HG02798 (cell line): Measurements from ENCODE around the gene ERC1.
"Not testable (repeated sequence)": the region's sequence is repeated elsewhere in the genome, so short reads cannot be mapped to it uniquely, and the experiment has no call there.

ENCODE experiments used
- ATAC-seq: cut with Tn5 transposase; IDR thresholded peaks from one replicate; pipeline ENCODE4 v1.9.1; 2021; ENCODE audit warnings: mild to moderate bottlenecking; ENCODE audit not compliant: unreplicated experiment, poor library complexity

Gene ERC1

DNA sequence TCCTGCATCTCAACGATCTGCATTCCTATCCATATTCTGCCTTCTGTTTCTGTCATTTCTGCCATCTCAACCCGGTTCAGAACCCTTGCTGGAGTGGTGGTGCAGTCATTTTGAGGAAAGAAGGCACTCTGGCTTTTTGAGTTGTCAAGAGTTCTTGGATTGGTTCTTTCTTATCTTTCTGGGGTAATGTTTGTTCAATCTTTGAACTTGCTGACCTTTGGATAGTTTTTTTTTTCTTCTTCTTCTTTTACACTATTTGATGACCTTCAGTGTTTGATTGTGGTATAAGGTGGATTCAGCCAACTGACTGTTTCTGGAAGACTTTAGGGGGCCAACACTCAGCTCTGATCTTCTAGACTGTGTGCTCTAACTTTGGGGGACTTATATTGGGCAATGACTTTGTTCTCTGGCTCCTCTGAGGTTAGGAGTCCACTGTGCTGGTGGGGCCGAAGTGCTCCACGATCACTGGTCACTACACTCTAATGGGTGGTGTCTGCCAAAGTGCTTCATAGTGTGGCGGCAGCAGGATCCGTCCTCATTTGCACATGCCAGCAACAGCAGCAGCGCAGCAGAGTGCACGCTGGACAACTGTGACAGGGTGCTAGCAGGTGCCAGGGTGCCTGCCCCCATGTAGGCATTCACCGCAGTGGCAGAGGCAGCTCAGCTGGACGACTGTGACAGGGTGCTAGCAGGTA is 347.6 kb downstream of the ERC1 start:
- ATAC-seq = no peak

- ATAC-seq = not testable (repeated sequence)
These were observed 348.1 kb downstream of the ERC1 start for GRCh38 chr12:1339178-1339541.

- ATAC-seq = no peak
These were observed 348.7 kb downstream of the ERC1 start for GRCh38 chr12:1339618-1340319.

DNA sequence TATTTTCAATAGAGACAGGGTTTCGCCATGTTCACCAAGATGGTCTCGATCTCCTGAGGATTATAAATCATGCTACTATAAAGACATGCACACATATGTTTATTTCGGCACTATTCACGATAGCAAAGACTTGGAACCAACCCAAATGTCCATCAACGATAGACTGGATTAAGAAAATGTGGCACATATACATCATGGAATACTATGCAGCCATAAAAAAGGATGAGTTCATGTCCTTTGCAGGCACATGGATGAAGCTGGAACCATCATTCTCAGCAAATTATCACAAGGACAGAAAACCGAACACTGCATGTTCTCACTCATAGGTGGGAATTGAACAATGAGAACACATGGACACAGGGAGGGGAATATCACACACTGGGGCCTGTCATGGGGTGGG is 350.2 kb downstream of the ERC1 start:
- ATAC-seq = not testable (repeated sequence)

DNA sequence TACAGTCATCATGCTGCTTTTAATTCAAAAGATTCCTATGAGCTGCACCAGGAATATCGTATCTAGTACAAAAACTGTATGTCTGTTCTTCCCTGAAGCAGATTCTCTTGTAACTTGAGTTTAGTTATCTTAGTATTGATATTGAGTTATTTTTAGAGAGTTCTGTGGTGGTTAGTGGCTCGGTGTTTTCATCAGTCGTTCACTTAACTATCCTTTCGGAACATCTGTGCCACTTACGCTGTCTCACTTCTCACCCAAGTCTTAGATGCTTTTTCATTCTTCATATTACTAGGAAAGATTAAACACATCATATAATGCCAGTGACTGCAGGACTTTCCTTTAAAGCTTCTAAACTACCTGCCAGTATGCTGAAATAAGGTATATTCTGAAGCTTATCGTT is 352.4 kb downstream of the ERC1 start:
- no peak for ATAC-seq

DNA sequence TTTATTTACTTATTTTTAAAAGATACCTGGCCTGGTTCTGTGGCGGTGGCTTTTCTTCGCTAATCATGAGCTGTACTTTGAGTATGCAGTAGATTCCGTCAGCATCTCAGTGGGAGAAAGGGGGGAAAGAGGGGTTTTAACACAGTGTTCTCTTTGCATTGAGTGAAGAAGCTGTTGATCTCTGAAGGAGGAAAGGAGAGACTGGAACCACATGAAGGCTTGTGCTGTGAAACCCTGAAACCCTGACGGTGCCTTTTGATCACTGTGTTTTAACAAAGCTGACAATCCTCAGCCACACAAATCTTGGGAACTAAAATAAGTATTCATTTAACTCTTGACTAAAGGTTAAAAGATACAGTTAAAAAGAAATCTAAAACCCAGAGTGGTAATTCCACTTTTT is 353.2 kb downstream of the ERC1 start:
- no peak for ATAC-seq

DNA sequence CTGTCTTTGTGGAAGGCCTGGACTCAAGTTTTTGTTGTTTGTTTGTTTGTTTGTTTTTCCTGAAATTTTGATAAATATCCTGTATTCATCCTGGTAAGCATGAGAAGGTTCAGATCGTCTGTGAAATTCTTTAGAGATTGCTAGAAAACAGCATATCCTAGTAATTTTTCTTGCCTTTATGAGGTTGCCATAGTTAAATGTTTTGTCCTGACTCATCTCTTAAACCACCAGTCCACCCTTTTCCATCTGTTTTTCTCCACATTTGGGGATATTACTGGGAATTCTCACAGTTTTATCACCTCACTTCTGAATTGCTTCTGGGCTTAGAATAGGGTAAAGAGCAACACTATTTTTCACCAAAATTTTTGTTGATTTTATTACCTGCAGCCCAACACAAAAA is 355.1 kb downstream of the ERC1 start:
- no peak for ATAC-seq

- no peak for ATAC-seq
These were observed 356.3 kb downstream of the ERC1 start for GRCh38 chr12:1347294-1347693.

GRCh38 chr12:1348606-1349005 is 357.6 kb downstream of the ERC1 start:
- no peak for ATAC-seq

GRCh38 chr12:1350055-1350933 is 359.3 kb downstream of the ERC1 start:
- ATAC-seq = no peak

DNA sequence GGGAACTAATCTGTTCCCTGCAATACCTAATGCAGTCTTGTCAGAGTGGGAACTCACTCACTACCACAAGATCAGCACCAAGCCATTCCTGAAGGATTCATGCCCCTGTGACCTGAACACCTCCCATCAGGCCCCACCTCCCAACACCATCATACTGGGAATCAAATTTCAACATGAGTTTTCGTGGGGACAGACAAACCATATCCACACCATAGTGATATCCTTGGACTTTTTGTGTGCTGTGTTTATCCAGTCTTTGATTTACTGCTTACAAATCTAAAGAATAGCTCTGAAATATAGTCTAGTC is 359.9 kb downstream of the ERC1 start:
- no peak for ATAC-seq

GRCh38 chr12:1351926-1352325 is 360.9 kb downstream of the ERC1 start:
- ATAC-seq = no peak

DNA sequence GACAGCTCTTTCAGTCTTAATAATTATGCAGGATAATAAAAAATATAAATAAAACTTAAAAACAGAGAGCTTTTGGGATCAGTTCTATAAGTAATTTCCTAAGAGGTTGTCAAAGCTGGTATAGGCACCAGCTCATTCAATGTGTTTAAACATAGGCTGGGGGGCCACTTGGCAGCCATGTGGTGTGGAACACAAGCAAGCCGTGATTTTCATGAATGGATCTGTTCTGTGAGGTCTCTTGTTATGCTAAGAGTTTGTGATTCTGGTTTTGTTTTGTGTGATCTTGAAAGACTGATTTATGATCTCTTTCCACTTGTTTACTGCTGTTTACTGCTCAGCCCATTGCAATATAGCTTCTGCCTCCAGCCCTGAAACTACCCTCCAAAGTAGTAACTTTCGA is 362.4 kb downstream of the ERC1 start:
- no peak for ATAC-seq

- ATAC-seq = no peak
These were observed 364.4 kb downstream of the ERC1 start for GRCh38 chr12:1355396-1355795.

GRCh38 chr12:1355871-1356270 is 364.8 kb downstream of the ERC1 start:
- ATAC-seq = not testable (repeated sequence)

DNA sequence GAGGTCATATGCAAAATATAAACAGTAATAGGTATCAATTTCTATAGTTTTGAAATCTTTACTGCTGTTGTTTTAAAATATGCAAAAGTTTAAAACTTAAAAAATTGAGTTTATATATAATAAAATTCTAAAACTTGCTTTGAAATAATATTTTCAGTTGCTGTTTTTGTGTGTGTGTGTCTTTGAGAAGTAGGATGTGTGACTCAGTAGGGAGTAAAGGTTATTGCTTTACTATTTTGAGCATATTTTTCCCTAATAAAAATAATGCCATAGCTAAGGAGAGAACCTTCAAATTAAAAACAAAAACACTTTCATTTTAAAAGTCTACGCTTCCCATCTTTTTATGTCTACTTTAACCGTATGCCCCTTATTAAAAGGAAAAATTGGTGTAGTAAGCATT is 365.3 kb downstream of the ERC1 start:
- ATAC-seq = no peak

DNA sequence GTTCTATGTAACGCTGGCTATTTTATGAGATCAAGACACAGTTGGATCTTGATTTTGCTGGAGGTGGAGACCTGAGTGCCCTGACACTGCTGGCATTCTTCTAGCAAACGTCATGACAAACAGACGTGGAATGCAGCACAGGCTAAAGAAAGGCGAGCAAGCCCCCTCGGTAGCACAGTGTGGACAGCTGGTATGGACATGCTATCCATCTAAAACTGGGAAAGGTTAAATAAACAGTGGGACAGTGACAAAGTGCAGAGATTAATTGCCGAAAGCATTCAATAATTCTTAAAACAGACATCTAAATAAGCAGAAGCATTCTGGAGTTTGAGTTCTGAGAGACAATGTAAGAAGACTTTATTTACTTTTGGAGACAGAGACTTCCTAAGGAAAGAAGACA is 366.1 kb downstream of the ERC1 start:
- ATAC-seq = no peak

GRCh38 chr12:1357711-1358110 is 366.7 kb downstream of the ERC1 start:
- ATAC-seq = no peak

DNA sequence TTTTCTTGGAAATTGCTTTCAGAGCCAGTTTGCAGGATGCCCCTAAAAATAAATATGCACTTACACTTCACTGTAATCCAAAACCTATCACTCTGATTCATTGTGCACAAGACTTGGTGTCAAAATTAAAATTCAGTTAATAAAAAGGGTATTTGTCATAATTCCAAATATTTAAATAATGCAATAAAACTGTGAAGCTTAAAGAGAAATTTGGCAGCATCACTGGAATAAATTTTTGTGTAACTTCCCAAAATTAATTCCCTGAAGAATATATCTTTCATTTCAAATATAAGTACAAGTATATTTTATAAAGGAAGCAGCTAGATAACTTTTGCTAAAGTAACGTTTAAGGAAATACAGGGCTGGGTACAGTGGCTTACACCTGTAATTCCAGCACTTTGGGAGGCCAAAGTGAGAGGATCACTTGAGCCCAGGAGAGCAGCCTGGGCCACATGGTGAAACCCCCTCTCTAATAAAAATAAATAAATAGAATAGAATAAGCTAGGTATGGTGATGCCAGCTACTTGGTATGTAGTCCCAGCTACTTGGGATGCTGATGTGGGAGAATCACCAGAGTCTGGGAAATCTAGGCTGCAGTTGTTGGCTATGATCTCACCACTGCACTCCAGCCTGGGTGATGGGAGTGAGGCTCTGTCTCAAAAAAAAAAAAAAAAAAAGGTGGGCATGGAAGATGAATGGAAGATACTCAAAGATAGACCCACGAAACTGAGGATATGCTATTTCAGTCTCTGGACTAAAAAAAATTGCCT is 369.6 kb downstream of the ERC1 start:
- no peak for ATAC-seq

DNA sequence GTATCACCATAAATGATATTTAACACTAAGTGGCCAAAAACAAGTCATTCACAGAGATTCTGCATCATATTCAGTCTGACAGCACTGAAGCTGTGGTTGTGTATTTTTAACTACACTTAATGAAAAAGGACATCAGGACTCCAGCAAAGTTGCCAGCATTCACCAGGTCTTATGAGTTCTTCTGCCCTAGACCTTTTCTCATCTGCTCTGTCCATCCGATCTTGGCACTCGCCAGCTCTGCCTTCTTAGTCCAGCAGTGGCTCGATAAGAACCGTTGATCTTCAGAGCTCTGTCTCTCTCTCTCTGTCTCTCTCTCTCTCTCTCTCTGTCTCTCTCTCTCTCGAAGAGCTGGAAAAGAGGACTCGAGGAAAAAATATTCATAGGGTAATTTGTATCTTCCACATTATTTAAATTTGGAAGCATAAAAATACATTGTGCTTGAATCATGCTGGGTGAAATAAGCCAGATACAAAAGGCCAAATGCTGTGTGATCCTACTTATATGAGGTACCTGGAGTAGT is 371.2 kb downstream of the ERC1 start:
- ATAC-seq = no peak
